Measurements from ENCODE around the gene HMGB4.

HMGB4 gene

DNA sequence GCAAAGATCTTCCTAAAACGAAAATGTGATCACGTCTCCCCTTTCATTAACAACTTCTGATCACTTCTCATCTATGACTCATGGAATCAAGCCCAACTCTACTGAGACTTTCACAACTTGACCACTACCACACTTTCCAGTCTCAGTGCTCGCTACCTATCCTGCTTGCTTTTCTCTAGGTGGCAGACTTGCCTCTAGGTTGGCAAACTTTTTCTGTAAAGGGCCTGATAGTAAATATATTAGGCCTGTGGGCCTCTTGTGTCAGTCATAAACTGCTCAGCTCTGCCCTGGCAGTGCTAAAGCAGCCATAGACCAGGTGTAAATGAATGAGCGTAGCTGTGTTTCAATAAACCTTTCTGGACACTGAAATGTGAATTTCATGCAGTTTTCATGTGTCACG lies 21.5 kb upstream of the HMGB4 start:
- Histone ChIP-seq H3K36me3 (ENCODE audit: insufficient read depth, low read length) (no peaks in the 10 kb centered on the region), H2AFZ (ENCODE audit: low read length) (no peak overlapping the region), H3K27me3 (ENCODE audit: insufficient read depth, low read length, poor library complexity, severe bottlenecking) (no peaks in the 10 kb centered on the region), H3K9ac (ENCODE audit: low read depth, low read length, poor library complexity, severe bottlenecking) (no peak overlapping the region), H3K4me1 (ENCODE audit: insufficient read depth, low read length, poor library complexity, severe bottlenecking) (no peaks in the 10 kb centered on the region), H3K79me2 (ENCODE audit: insufficient read depth, low read length) (no peaks in the 10 kb centered on the region), H3F3A (ENCODE audit: low read depth) (no peaks in the 10 kb centered on the region), H3K4me3 (ENCODE audit: low read length, poor library complexity, severe bottlenecking) (no peak overlapping the region), H3K9me2 (replicated peaks; ENCODE audit: low read depth, low read length) (no peaks in the 10 kb centered on the region), H3K9me3 (ENCODE audit: insufficient read depth, low read depth, low read length) (no peaks in the 10 kb centered on the region), H3K4me2 (ENCODE audit: low read depth, low read length, poor library complexity, severe bottlenecking) (no peak overlapping the region), H4K20me1 (ENCODE audit: insufficient read depth, low read length, poor library complexity, severe bottlenecking) (no peaks in the 10 kb centered on the region)
- no peak for TF ChIP-seq EZH2phosphoT487 (IDR thresholded peaks at IDR 0.05; ENCODE audit: borderline replicate concordance)
- TF ChIP-seq, protein P1, sequence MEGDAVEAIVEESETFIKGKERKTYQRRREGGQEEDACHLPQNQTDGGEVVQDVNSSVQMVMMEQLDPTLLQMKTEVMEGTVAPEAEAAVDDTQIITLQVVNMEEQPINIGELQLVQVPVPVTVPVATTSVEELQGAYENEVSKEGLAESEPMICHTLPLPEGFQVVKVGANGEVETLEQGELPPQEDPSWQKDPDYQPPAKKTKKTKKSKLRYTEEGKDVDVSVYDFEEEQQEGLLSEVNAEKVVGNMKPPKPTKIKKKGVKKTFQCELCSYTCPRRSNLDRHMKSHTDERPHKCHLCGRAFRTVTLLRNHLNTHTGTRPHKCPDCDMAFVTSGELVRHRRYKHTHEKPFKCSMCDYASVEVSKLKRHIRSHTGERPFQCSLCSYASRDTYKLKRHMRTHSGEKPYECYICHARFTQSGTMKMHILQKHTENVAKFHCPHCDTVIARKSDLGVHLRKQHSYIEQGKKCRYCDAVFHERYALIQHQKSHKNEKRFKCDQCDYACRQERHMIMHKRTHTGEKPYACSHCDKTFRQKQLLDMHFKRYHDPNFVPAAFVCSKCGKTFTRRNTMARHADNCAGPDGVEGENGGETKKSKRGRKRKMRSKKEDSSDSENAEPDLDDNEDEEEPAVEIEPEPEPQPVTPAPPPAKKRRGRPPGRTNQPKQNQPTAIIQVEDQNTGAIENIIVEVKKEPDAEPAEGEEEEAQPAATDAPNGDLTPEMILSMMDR (conservative IDR thresholded peaks at IDR 0.05; ENCODE audit: low read length): no peak

DNA sequence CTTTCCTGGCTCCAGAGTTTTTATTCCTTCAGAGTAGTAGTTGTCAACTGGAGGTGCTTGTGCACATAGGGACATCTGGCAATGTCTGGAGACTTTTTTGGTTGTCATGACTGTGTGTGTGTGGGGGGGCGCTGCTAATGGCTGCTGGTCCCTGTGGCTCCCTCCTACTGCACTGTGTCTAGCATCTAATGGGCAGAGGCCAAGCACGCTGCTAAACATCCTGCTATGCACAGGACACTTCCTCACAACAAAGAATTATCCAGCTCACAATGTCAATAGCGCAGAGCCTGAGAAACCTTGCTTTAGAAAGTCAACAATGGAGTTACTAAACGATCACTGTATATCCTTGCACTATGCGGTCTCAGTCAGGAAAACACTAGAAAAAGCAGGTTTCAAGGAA lies 19.7 kb upstream of the HMGB4 start:
- H3K36me3 ChIP-seq (ENCODE audit: insufficient read depth, low read length): no peaks in the 10 kb centered on the region
- H3K4me1 ChIP-seq (ENCODE audit: insufficient read depth, low read length, poor library complexity, severe bottlenecking): no peaks in the 10 kb centered on the region
- no peaks in the 10 kb centered on the region for H3K27me3 ChIP-seq (ENCODE audit: insufficient read depth, low read length, poor library complexity, severe bottlenecking)
- H4K20me1 ChIP-seq (ENCODE audit: insufficient read depth, low read length, poor library complexity, severe bottlenecking): no peaks in the 10 kb centered on the region
- H3F3A ChIP-seq (ENCODE audit: low read depth): no peaks in the 10 kb centered on the region
- TF ChIP-seq EZH2phosphoT487 (IDR thresholded peaks at IDR 0.05; ENCODE audit: borderline replicate concordance): no peak
- TF ChIP-seq, protein P1 (conservative IDR thresholded peaks at IDR 0.05; ENCODE audit: low read length): no peak
- H3K79me2 ChIP-seq (ENCODE audit: insufficient read depth, low read length): no peaks in the 10 kb centered on the region
- no peak overlapping the region for H3K4me2 ChIP-seq (ENCODE audit: low read depth, low read length, poor library complexity, severe bottlenecking)
- H3K4me3 ChIP-seq (ENCODE audit: low read length, poor library complexity, severe bottlenecking): no peak overlapping the region
- H3K9ac ChIP-seq (ENCODE audit: low read depth, low read length, poor library complexity, severe bottlenecking): no peak overlapping the region
- no peaks in the 10 kb centered on the region for H3K9me2 ChIP-seq (replicated peaks; ENCODE audit: low read depth, low read length)
- H3K9me3 ChIP-seq (ENCODE audit: insufficient read depth, low read depth, low read length): no peaks in the 10 kb centered on the region
- no peak overlapping the region for H2AFZ ChIP-seq (ENCODE audit: low read length)

DNA sequence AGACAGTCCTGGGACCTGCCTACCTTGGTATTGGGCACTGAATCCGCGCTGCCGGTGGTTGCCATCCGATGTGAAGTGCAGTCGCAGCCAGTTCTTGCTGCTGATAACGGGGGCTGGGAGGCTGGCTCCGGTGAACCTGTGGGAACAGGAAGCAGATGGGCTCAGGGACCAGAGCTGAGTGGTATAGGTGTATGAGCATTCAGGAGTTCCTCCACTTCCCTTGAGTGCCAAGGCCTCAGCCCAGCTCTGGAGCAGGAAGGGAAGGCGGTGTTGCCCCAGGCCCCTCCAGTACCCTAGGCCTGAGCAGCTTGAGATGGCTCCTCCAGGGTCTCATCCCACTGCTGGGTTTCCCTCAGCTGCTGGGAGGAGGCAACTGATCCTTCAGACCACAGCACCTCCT lies 17.0 kb upstream of the HMGB4 start:
- Histone ChIP-seq H2AFZ (ENCODE audit: low read length) (no peak overlapping the region), H3K36me3 (ENCODE audit: insufficient read depth, low read length) (no peaks in the 10 kb centered on the region), H3F3A (ENCODE audit: low read depth) (no peaks in the 10 kb centered on the region), H4K20me1 (ENCODE audit: insufficient read depth, low read length, poor library complexity, severe bottlenecking) (no peaks in the 10 kb centered on the region), H3K27me3 (ENCODE audit: insufficient read depth, low read length, poor library complexity, severe bottlenecking) (no peaks in the 10 kb centered on the region), H3K9me3 (ENCODE audit: insufficient read depth, low read depth, low read length) (no peaks in the 10 kb centered on the region), H3K9ac (ENCODE audit: low read depth, low read length, poor library complexity, severe bottlenecking) (no peak overlapping the region), H3K4me3 (ENCODE audit: low read length, poor library complexity, severe bottlenecking) (no peak overlapping the region), H3K4me1 (ENCODE audit: insufficient read depth, low read length, poor library complexity, severe bottlenecking) (no peaks in the 10 kb centered on the region), H3K4me2 (ENCODE audit: low read depth, low read length, poor library complexity, severe bottlenecking) (no peak overlapping the region), H3K79me2 (ENCODE audit: insufficient read depth, low read length) (no peaks in the 10 kb centered on the region), H3K9me2 (replicated peaks; ENCODE audit: low read depth, low read length) (no peaks in the 10 kb centered on the region)
- no peak for TF ChIP-seq EZH2phosphoT487 (IDR thresholded peaks at IDR 0.05; ENCODE audit: borderline replicate concordance)
- TF ChIP-seq, protein P1 (conservative IDR thresholded peaks at IDR 0.05; ENCODE audit: low read length): no peak
